ENCODE measurements around the gene ZCWPW2. TPM values are rescaled to one million over a fixed set of nuclear protein-coding genes. Genes with fewer than 3 reads are reported as not detected.
A peak's percentile ranks its signal among the peaks of the same experiment; 100 is the strongest.

ZCWPW2 gene
- total RNA-seq, 1 experiment from 2014 or later, result 0.81 TPM

GRCh38 chr3:28317438-28318022 lies 31.0 kb upstream of the ZCWPW2 start:
- no peaks in the 10 kb centered on the region for H3K27me3 ChIP-seq (ENCODE audit: insufficient read depth, low read depth)
- no peaks in the 10 kb centered on the region for H3K4me1 ChIP-seq (replicated peaks; ENCODE audit: insufficient read depth)
- POLR2A ChIA-PET (ENCODE audit: unreplicated experiment), result no interaction called here
- TF ChIP-seq CTCF (conservative IDR thresholded peaks at IDR 0.05) (peak; percentile 59; the same call in 1 of the 2 replicates), EZH2 (IDR thresholded peaks at IDR 0.05; ENCODE audit: low read depth) (no peak)
- no TSS peak for BruUV-seq (replicated peaks)
- H3K4me2 ChIP-seq, result no peak overlapping the region
- no peaks in the 10 kb centered on the region for H3K9me2 ChIP-seq (ENCODE audit: insufficient read depth)
- intact Hi-C loops (cut with micrococcal nuclease; ENCODE audit: unreplicated experiment), result no loop called here
- no peak overlapping the region for H3K4me3 ChIP-seq
- H3K36me3 ChIP-seq (ENCODE audit: low read depth), result 0 out of 2 replicates have a peak, but pooled peaks cover 8% of the 10 kb centered on the region
- no peaks in the 10 kb centered on the region for H3K9me3 ChIP-seq (ENCODE audit: insufficient read depth, low read depth)
- H2AFZ ChIP-seq, result no peak overlapping the region
- no peaks in the 10 kb centered on the region for H3K79me2 ChIP-seq (ENCODE audit: low read depth)
- CTCF ChIA-PET, result interaction anchor here (0.6 to 0.8 kb wide), 2 partner anchors 11 to 518 kb away, joined by 3 to 4 read pairs; no protein-coding TSS in a partner anchor
- DNase-seq, result no peak
- no peaks in the 10 kb centered on the region for H4K20me1 ChIP-seq (ENCODE audit: insufficient read depth)
- H3F3A ChIP-seq (ENCODE audit: insufficient read depth, low read depth), result no peaks in the 10 kb centered on the region
- H3K27ac ChIP-seq, result no peak overlapping the region

GRCh38 chr3:28320981-28321380 lies 27.5 kb upstream of the ZCWPW2 start:
- Histone ChIP-seq H3K4me2 (no peak overlapping the region), H3F3A (ENCODE audit: insufficient read depth, low read depth) (no peaks in the 10 kb centered on the region), H3K36me3 (ENCODE audit: low read depth) (peaks cover 13% of the 10 kb centered on the region; the same call in 1 of the 2 replicates), H3K4me3 (no peak overlapping the region), H3K4me1 (replicated peaks; ENCODE audit: insufficient read depth) (no peaks in the 10 kb centered on the region), H2AFZ (no peak overlapping the region), H4K20me1 (ENCODE audit: insufficient read depth) (no peaks in the 10 kb centered on the region), H3K27me3 (ENCODE audit: insufficient read depth, low read depth) (no peaks in the 10 kb centered on the region), H3K9me3 (ENCODE audit: insufficient read depth, low read depth) (no peaks in the 10 kb centered on the region), H3K27ac (no peak overlapping the region), H3K79me2 (ENCODE audit: low read depth) (no peaks in the 10 kb centered on the region), H3K9me2 (ENCODE audit: insufficient read depth) (no peaks in the 10 kb centered on the region)
- DNase-seq, result no peak
- ChIA-PET POLR2A (ENCODE audit: unreplicated experiment) (interaction anchor here (0.7 kb wide), 1 partner anchor 9 kb away, joined by 9 read pairs; no protein-coding TSS in a partner anchor), CTCF (interaction anchor here (0.8 kb wide), 1 partner anchor 1187 kb away, joined by 3 read pairs; no protein-coding TSS in a partner anchor)
- intact Hi-C loops (cut with micrococcal nuclease; ENCODE audit: unreplicated experiment), result no loop called here
- BruUV-seq (replicated peaks), result no TSS peak
- TF ChIP-seq CTCF (conservative IDR thresholded peaks at IDR 0.05) (no peak), EZH2 (IDR thresholded peaks at IDR 0.05; ENCODE audit: low read depth) (no peak)

DNA sequence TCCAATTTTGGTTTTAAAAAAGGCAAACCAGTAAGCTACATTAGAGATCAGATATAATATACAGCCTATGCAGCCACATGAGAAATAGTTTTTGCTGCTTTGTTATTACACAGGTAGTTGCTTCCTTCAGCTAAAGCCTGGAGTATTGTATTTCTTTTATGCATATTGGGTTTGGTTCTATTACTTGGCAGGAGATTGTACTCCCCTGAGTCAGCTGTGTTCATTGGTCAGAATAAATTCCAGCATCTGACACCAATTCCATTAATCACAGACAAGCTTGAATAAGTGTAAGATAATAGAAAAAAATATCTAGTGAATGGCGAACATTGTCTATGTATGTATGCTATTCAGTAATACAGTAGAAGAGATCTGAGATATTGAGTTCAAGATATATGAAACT lies 26.1 kb upstream of the ZCWPW2 start:
- no peak for DNase-seq
- POLR2A ChIA-PET (ENCODE audit: unreplicated experiment), result no interaction called here
- no TSS peak for BruUV-seq (replicated peaks)

More for the DNA sequence above, 26.1 kb upstream of the ZCWPW2 start:
- Histone ChIP-seq H4K20me1 (ENCODE audit: insufficient read depth) (no peaks in the 10 kb centered on the region), H3K4me1 (replicated peaks; ENCODE audit: insufficient read depth) (no peaks in the 10 kb centered on the region), H3F3A (ENCODE audit: insufficient read depth, low read depth) (no peaks in the 10 kb centered on the region), H2AFZ (no peak overlapping the region), H3K27me3 (ENCODE audit: insufficient read depth, low read depth) (no peaks in the 10 kb centered on the region), H3K36me3 (ENCODE audit: low read depth) (peaks cover 13% of the 10 kb centered on the region; the same call in 1 of the 2 replicates), H3K79me2 (ENCODE audit: low read depth) (no peaks in the 10 kb centered on the region), H3K4me2 (no peak overlapping the region), H3K4me3 (no peak overlapping the region), H3K9me3 (ENCODE audit: insufficient read depth, low read depth) (no peaks in the 10 kb centered on the region), H3K9me2 (ENCODE audit: insufficient read depth) (no peaks in the 10 kb centered on the region), H3K27ac (no peak overlapping the region)
- TF ChIP-seq CTCF (conservative IDR thresholded peaks at IDR 0.05) (no peak), EZH2 (IDR thresholded peaks at IDR 0.05; ENCODE audit: low read depth) (no peak)
- intact Hi-C loops (cut with micrococcal nuclease; ENCODE audit: unreplicated experiment), result no loop called here
- CTCF ChIA-PET, result no interaction called here

All from PC-9 (cell line).